WTC11 (cell line): ENCODE results near the gene LCNL1.

Source experiments
- CTCF ChIP-seq: fragments of 200-600 bp; IDR thresholded peaks from 2 replicates; pipeline ENCODE4 v1.8.0; 2022; ENCODE audit warnings: antibody characterized with exemption
- E2F5 ChIP-seq: sonication (generic); formaldehyde crosslinking; IDR thresholded peaks from 2 replicates; pipeline ENCODE4 v1.8.1; 2022; ENCODE audit warnings: mild to moderate bottlenecking, moderate library complexity, missing genetic modification reagents
- ELF4 ChIP-seq: sonication (generic); formaldehyde crosslinking; IDR thresholded peaks from 2 replicates; pipeline ENCODE4 v1.8.1; 2022; ENCODE audit warnings: low read depth, mild to moderate bottlenecking, moderate library complexity, missing genetic modification reagents
- NR1H2 ChIP-seq: sonication (generic); formaldehyde crosslinking; IDR thresholded peaks from 2 replicates; pipeline ENCODE4 v1.9.0; 2021; ENCODE audit warnings: mild to moderate bottlenecking, moderate library complexity, missing genetic modification reagents
- SP1 ChIP-seq: sonication (generic); formaldehyde crosslinking; conservative IDR thresholded peaks from 2 replicates; pipeline ENCODE4 v1.8.1; 2022; ENCODE audit warnings: missing genetic modification reagents
- ZNF396 ChIP-seq: fragments of 250-450 bp; sonication (Bioruptor Pico); IDR thresholded peaks from 2 replicates; pipeline ENCODE4 v1.8.0; 2021; ENCODE audit warnings: mild to moderate bottlenecking, moderate library complexity, borderline replicate concordance

- TF ChIP-seq E2F5: no peak
- TF ChIP-seq ZNF396: no peak
- no peak for TF ChIP-seq ELF4 (CRISPR knock-in tag)
- no peak for TF ChIP-seq CTCF
- TF ChIP-seq SP1 (CRISPR knock-in tag): no peak
- TF ChIP-seq NR1H2: no peak
Observed at GRCh38 chr9:136964171-136964689, 18.6 kb upstream of the LCNL1 start.
